DND-41 (cell line): ENCODE measurements around the gene FHOD3.

ENCODE experiments used
- ATAC-seq: fragments of 200-7000 bp; cut with Tn5 transposase; 3 replicates; pipeline ENCODE4 v1.9.1; 2021; ENCODE audit warnings: low read depth; ENCODE audit not compliant: insufficient read depth
- DNase-seq: peaks from one replicate; pipeline ENCODE4 v3.0.0-alpha.2; 2020
- H2AFZ ChIP-seq: 2 replicates; pipeline ENCODE4 v1.6.0; 2012; ENCODE audit warnings: low read depth, low read length
- H3K27ac ChIP-seq: 2 replicates; pipeline ENCODE4 v1.5.1; 2012; ENCODE audit warnings: low read length, inconsistent platforms
- H3K27me3 ChIP-seq: fragments of 200-600 bp; sonication (generic); 2 replicates; pipeline ENCODE4 v1.6.0; 2012; ENCODE audit warnings: low read length, mild to moderate bottlenecking, inconsistent platforms; ENCODE audit not compliant: insufficient read depth, poor library complexity
- H3K36me3 ChIP-seq: 2 replicates; pipeline ENCODE4 v1.5.1; 2012; ENCODE audit warnings: low read length, inconsistent platforms; ENCODE audit not compliant: insufficient read depth
- H3K4me1 ChIP-seq: 2 replicates; pipeline ENCODE4 v1.5.1; 2012; ENCODE audit warnings: mild to moderate bottlenecking, low read length; ENCODE audit not compliant: insufficient read depth
- H3K4me2 ChIP-seq: 2 replicates; pipeline ENCODE4 v1.6.0; 2012; ENCODE audit warnings: mild to moderate bottlenecking, moderate library complexity, low read length, inconsistent platforms; ENCODE audit not compliant: insufficient read depth
- H3K4me3 ChIP-seq, 2 experiments: fragments of 200-600 bp in 1 of 2; shearing (Covaris generic) in 1 of 2; 2 replicates each; pipeline ENCODE4 v1.5.1; 2012 to 2016; ENCODE audit warnings: inconsistent platforms in 2 of 2, low read length in 2 of 2, mild to moderate bottlenecking in 2 of 2, low read depth in 1 of 2, moderate library complexity in 1 of 2
- H3K79me2 ChIP-seq: 2 replicates; pipeline ENCODE4 v1.6.0; 2012; ENCODE audit warnings: low read length, inconsistent platforms; ENCODE audit not compliant: insufficient read depth
- H3K9ac ChIP-seq: 2 replicates; pipeline ENCODE4 v1.6.0; 2012; ENCODE audit warnings: low read depth, mild to moderate bottlenecking, inconsistent platforms, low read length, moderate library complexity
- H3K9me3 ChIP-seq: 2 replicates; pipeline ENCODE4 v1.5.1; 2012; ENCODE audit warnings: low read length, moderate library complexity, mild to moderate bottlenecking, inconsistent platforms; ENCODE audit not compliant: insufficient read depth, severe bottlenecking
- H4K20me1 ChIP-seq: 2 replicates; pipeline ENCODE4 v1.6.0; 2012; ENCODE audit warnings: low read length; ENCODE audit not compliant: insufficient read depth
- CTCF ChIP-seq: IDR thresholded peaks from 2 replicates; pipeline ENCODE4 v1.5.1; 2012; ENCODE audit warnings: borderline replicate concordance, low read length, moderate library complexity, mild to moderate bottlenecking; ENCODE audit not compliant: poor library complexity, severe bottlenecking; ENCODE audit errors: extremely low read depth
- EZH2 ChIP-seq: IDR thresholded peaks from 3 replicates; pipeline ENCODE4 v1.6.1; 2012; ENCODE audit warnings: borderline replicate concordance, low read depth, mild to moderate bottlenecking, moderate library complexity, low read length, inconsistent platforms; ENCODE audit not compliant: severe bottlenecking

Gene FHOD3

GRCh38 chr18:36530676-36531405, 233.3 kb downstream of the FHOD3 start:
- Histone ChIP-seq H3K4me1 (no peaks in the 10 kb centered on the region), H3K4me3 (no peak overlapping the region), H3K79me2 (no peaks in the 10 kb centered on the region), H3K36me3 (no peaks in the 10 kb centered on the region), H3K4me2 (no peak overlapping the region), H3K27me3 (no peaks in the 10 kb centered on the region), H3K9ac (no peak overlapping the region), H3K9me3 (no peaks in the 10 kb centered on the region), H3K27ac (no peak overlapping the region), H2AFZ (no peak overlapping the region), H4K20me1 (no peaks in the 10 kb centered on the region)
- no peak for DNase-seq
- ATAC-seq: no peak
- TF ChIP-seq CTCF (no peak), EZH2 (no peak)

GRCh38 chr18:36531636-36532035, 234.1 kb downstream of the FHOD3 start:
- H3K4me1 ChIP-seq: no peaks in the 10 kb centered on the region
- no peaks in the 10 kb centered on the region for H4K20me1 ChIP-seq
- no peak for DNase-seq
- TF ChIP-seq EZH2 (no peak), CTCF (no peak)
- H3K4me3 ChIP-seq: no peak overlapping the region
- no peak for ATAC-seq
- H3K36me3 ChIP-seq: no peaks in the 10 kb centered on the region
- no peak overlapping the region for H3K27ac ChIP-seq
- H2AFZ ChIP-seq: no peak overlapping the region
- no peaks in the 10 kb centered on the region for H3K79me2 ChIP-seq
- no peaks in the 10 kb centered on the region for H3K27me3 ChIP-seq
- no peak overlapping the region for H3K4me2 ChIP-seq
- H3K9ac ChIP-seq: no peak overlapping the region
- no peaks in the 10 kb centered on the region for H3K9me3 ChIP-seq

- Histone ChIP-seq H3K27me3 (no peaks in the 10 kb centered on the region), H4K20me1 (no peaks in the 10 kb centered on the region), H3K9me3 (no peaks in the 10 kb centered on the region), H3K4me2 (no peak overlapping the region), H3K27ac (no peak overlapping the region), H3K36me3 (no peaks in the 10 kb centered on the region), H3K4me3 (no peak overlapping the region), H3K9ac (no peak overlapping the region), H3K79me2 (no peaks in the 10 kb centered on the region), H3K4me1 (no peaks in the 10 kb centered on the region), H2AFZ (no peak overlapping the region)
- TF ChIP-seq EZH2 (no peak), CTCF (no peak)
- no peak for DNase-seq
- no peak for ATAC-seq
These were observed 234.9 kb downstream of the FHOD3 start for GRCh38 chr18:36532394-36532793.

GRCh38 chr18:36532815-36533214, 235.3 kb downstream of the FHOD3 start:
- Histone ChIP-seq H3K27me3 (no peaks in the 10 kb centered on the region), H2AFZ (no peak overlapping the region), H3K4me3 (no peak overlapping the region), H3K27ac (no peak overlapping the region), H3K9ac (no peak overlapping the region), H4K20me1 (no peaks in the 10 kb centered on the region), H3K4me2 (no peak overlapping the region), H3K36me3 (no peaks in the 10 kb centered on the region), H3K79me2 (no peaks in the 10 kb centered on the region), H3K4me1 (no peaks in the 10 kb centered on the region), H3K9me3 (no peaks in the 10 kb centered on the region)
- DNase-seq: no peak
- ATAC-seq: no peak
- no peak for TF ChIP-seq EZH2
